Hepatocyte (in vitro differentiated cells): ENCODE data around the gene RC3H1.

Experiments used
- CTCF ChIP-seq: fragments of 200-600 bp; sonication (generic); IDR thresholded peaks from 2 replicates; pipeline ENCODE4 v1.5.1; 2016; ENCODE audit warnings: antibody characterized with exemption, mild to moderate bottlenecking; ENCODE audit not compliant: poor library complexity
- EZH2phosphoT487 ChIP-seq: fragments of 200-600 bp; sonication (generic); IDR thresholded peaks from one replicate; pipeline ENCODE4 v1.6.1; 2018; ENCODE audit warnings: antibody characterized with exemption, mild to moderate bottlenecking, low read depth, moderate library complexity; ENCODE audit not compliant: unreplicated experiment, severe bottlenecking

- TF ChIP-seq CTCF (no peak), EZH2phosphoT487 (no peak)
These were observed 104.3 kb downstream of the RC3H1 start for GRCh38 chr1:173917635-173918493.
